GM12878 (cell line): ENCODE data around the gene WFS1. TPM values are rescaled to one million over a fixed set of nuclear protein-coding genes. Genes with fewer than 3 reads are reported as not detected.

Experiments
- ATAC-seq: fragments of 200-7000 bp; cut with Tn5 transposase; 3 replicates; pipeline ENCODE4 v1.9.1; 2020; ENCODE audit warnings: mild to moderate bottlenecking, moderate library complexity
- BruUV-seq: library from RNA; stranded (reverse); fragments of 400-500 nt; replicated peaks from 2 replicates; lab custom pipeline; 2021; lab: Mats Ljungman, UMichigan
- CTCF ChIA-PET: fragments of 300-600 bp; sonication (Branson Sonifier 250); formaldehyde crosslinking; extraction: SDS; loops from one replicate; lab custom pipeline; 2021; ENCODE audit warnings: inconsistent platforms; lab: Yijun Ruan, JAX
- POLR2A ChIA-PET: fragments of 350-600 bp; formaldehyde crosslinking; extraction: SDS; loops from one replicate; lab custom pipeline; 2021; ENCODE audit warnings: inconsistent platforms; lab: Charles Lee
- RAD21 ChIA-PET: fragments of 300-600 bp; sonication (Branson Sonifier 250); formaldehyde crosslinking; loops from one replicate; lab custom pipeline; 2023; ENCODE audit warnings: antibody characterized with exemption; ENCODE audit not compliant: unreplicated experiment; lab: Charles Lee
- SMC1A ChIA-PET: fragments of 300-600 bp; sonication (Branson Sonifier 250); formaldehyde crosslinking; loops from one replicate; lab custom pipeline; 2023; ENCODE audit not compliant: unreplicated experiment, uncharacterized antibody; lab: Charles Lee
- DNase-seq: peaks from one replicate; pipeline ENCODE4 v3.0.0-alpha.2; 2011; ENCODE audit warnings: low read depth, low spot score
- FAIRE-seq: peaks from 3 replicates; lab custom pipeline; 2011; peaks lifted over from hg19 to GRCh38; lab: Jason Lieb, UNC
- H2AFZ ChIP-seq: 2 replicates; pipeline ENCODE4 v1.6.0; 2011; ENCODE audit warnings: low read depth, low read length, control low read depth; ENCODE audit not compliant: control insufficient read depth
- H3K27ac ChIP-seq: 2 replicates; pipeline ENCODE4 v1.5.1; 2011; ENCODE audit warnings: control low read depth; ENCODE audit not compliant: control insufficient read depth, insufficient read depth
- H3K27me3 ChIP-seq, 2 experiments: replicated peaks in 1 of 2; 2 replicates each; pipeline versions ENCODE4 v1.6.0 to v1.6.1; 2011; ENCODE audit warnings: low read length in 1 of 2; ENCODE audit not compliant: control insufficient read depth in 2 of 2, insufficient read depth in 2 of 2
- H3K36me3 ChIP-seq, 2 experiments: 2 replicates each; pipeline ENCODE4 v1.5.1; 2011; ENCODE audit warnings: low read length in 1 of 2; ENCODE audit not compliant: control insufficient read depth in 2 of 2, insufficient read depth in 2 of 2
- H3K4me1 ChIP-seq: 2 replicates; pipeline ENCODE4 v1.6.1; 2011; ENCODE audit warnings: mild to moderate bottlenecking, low read length, moderate library complexity, mixed read lengths; ENCODE audit not compliant: control insufficient read depth, insufficient read depth
- H3K4me2 ChIP-seq: 2 replicates; pipeline ENCODE4 v1.6.0; 2011; ENCODE audit warnings: control low read depth; ENCODE audit not compliant: control insufficient read depth, insufficient read depth
- H3K4me3 ChIP-seq: fragments of 200-600 bp; sonication (generic); 2 replicates; pipeline ENCODE4 v1.5.1; 2016
- H3K79me2 ChIP-seq: 2 replicates; pipeline ENCODE4 v1.6.0; 2011; ENCODE audit warnings: low read length; ENCODE audit not compliant: control insufficient read depth, insufficient read depth
- H3K9ac ChIP-seq: 2 replicates; pipeline ENCODE4 v1.8.0; 2011; ENCODE audit warnings: low read length, control low read depth, mixed read lengths; ENCODE audit not compliant: control insufficient read depth, insufficient read depth
- H3K9me3 ChIP-seq: replicated peaks from 3 replicates; pipeline ENCODE4 v1.5.1; 2011; ENCODE audit warnings: mild to moderate bottlenecking, low read length; ENCODE audit not compliant: control insufficient read depth, insufficient read depth
- H4K20me1 ChIP-seq: 2 replicates; pipeline ENCODE4 v1.6.0; 2011; ENCODE audit not compliant: control insufficient read depth, insufficient read depth
- CEBPZ ChIP-seq: fragments of 150-350 bp; IDR thresholded peaks from 2 replicates; pipeline ENCODE4 v1.6.1; 2016; ENCODE audit warnings: low read depth, low read length
- NBN ChIP-seq: fragments of 450-650 bp; IDR thresholded peaks from 2 replicates; pipeline ENCODE4 v1.6.1; 2016
- YY1 ChIP-seq: IDR thresholded peaks from 2 replicates; pipeline ENCODE4 v1.6.1; 2011; ENCODE audit warnings: low read depth, mild to moderate bottlenecking, low read length
- WGBS: methylation state at CpG from one replicate; pipeline ENCODE4 v1.1.6; 2016; ENCODE audit warnings: low lambda C conversion rate; ENCODE audit not compliant: insufficient replicate concordance, insufficient coverage; ENCODE audit errors: missing lambda C conversion rate; 5-methylcytosine and 5-hydroxymethylcytosine counted together
- in situ Hi-C: fragments of 300-500 bp; cut with MboI; formaldehyde crosslinking; loops from 9 replicates; pipeline ENCODE4 v1.14.3; 2018; ENCODE audit warnings: mixed read lengths
- intact Hi-C: fragments of 100-400 bp; cut with micrococcal nuclease; formaldehyde crosslinking; loops from one replicate; pipeline ENCODE4 v1.14.2; 2022; ENCODE audit not compliant: unreplicated experiment
- polyA plus RNA-seq, 11 experiments: library from polyadenylated mRNA; depleted of rRNA in 4 of 11; unstranded in 6 of 11; stranded (reverse) in 5 of 11; fragments of >200 nt; fragmentation: Nextera tagmentation in 4 of 11; fragmentation: Illumina TruSeq in 1 of 11; extraction: Ambion mirVana in 4 of 11; extraction: Trizol in 1 of 11; gene quantifications; 1 replicate in 1 of 11; 2 replicates in 10 of 11; pipeline versions ENCODE4 v1.2.1 to v1.2.3, GENCODE V29; 2011 to 2016; ENCODE audit warnings: inconsistent platforms in 2 of 11, missing spikeins in 2 of 11, low read depth in 1 of 11
- total RNA-seq, 4 experiments: library from RNA; depleted of rRNA in 3 of 4; stranded (reverse); fragments of >200 nt in 3 of 4; fragmentation: Illumina TruSeq in 1 of 4; extraction: Trizol in 1 of 4; gene quantifications; 2 replicates each; pipeline versions ENCODE4 v1.2.1 to v1.2.3, GENCODE V29; 2013 to 2021

The WFS1 gene
- total and polyA plus RNA-seq, 10 of the 15 experiments (the other 5 are each of a cell fraction or from before 2014, with no cell fraction given): 0.31 to 4.7 (median 2.0) TPM

GRCh38 chr4:6337331-6337935 is 67.8 kb downstream of the WFS1 start:
- TF ChIP-seq CEBPZ (no peak), YY1 (no peak), NBN (no peak)
- TF ChIP-seq, all 136 proteins: peak for 0
- ChIA-PET CTCF (no interaction called here), POLR2A (no interaction called here), RAD21 (no interaction called here), SMC1A (no interaction called here)
- DNase-seq (no peak), ATAC-seq (no peak), FAIRE-seq (no peak)
- no peak overlapping the region for H2AFZ ChIP-seq
- no peaks in the 10 kb centered on the region; the same call in 2 of the 3 replicates for H3K9me3 ChIP-seq
- H3K4me2 ChIP-seq: no peak overlapping the region
- intact Hi-C loops (no loop called here), in situ Hi-C loops (no loop called here)
- no peaks in the 10 kb centered on the region for H4K20me1 ChIP-seq
- no peak overlapping the region for H3K4me3 ChIP-seq
- no peak overlapping the region for H3K27ac ChIP-seq
- no peaks in the 10 kb centered on the region for H3K36me3 ChIP-seq
- no peaks in the 10 kb centered on the region for H3K4me1 ChIP-seq
- H3K27me3 ChIP-seq: no peaks in the 10 kb centered on the region; a peak in 1 of 4 replicates
- no peaks in the 10 kb centered on the region for H3K79me2 ChIP-seq
- WGBS: 9% methylated on average over 19 of the region's 19 CpGs
- H3K9ac ChIP-seq: no peak overlapping the region
- BruUV-seq: no TSS peak
